HG02852 (cell line): ENCODE results near the gene LATS2.

Source experiments
- ATAC-seq: cut with Tn5 transposase; IDR thresholded peaks from one replicate; pipeline ENCODE4 v1.9.1; 2021; ENCODE audit warnings: mild to moderate bottlenecking, moderate library complexity; ENCODE audit not compliant: unreplicated experiment

Gene LATS2

DNA sequence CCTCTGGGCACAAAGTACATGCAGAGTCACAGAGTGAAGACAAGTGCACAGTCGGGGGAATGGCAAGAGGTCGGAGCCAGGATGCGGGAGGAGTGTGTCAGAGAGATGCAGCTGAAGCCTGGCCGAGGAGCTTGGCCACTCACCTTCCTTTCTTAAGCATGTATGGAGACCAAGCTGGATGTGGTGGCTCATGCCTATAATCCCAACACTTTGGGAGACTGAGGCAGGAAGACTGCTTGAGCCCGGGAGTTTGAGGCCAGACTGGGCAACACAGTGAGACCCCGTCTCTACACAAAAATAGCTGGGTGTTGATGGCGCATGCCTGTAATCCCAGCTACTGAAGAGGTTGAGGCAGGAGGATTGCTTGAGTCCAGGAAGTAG is 67.0 kb downstream of the LATS2 start:
- no peak for ATAC-seq

DNA sequence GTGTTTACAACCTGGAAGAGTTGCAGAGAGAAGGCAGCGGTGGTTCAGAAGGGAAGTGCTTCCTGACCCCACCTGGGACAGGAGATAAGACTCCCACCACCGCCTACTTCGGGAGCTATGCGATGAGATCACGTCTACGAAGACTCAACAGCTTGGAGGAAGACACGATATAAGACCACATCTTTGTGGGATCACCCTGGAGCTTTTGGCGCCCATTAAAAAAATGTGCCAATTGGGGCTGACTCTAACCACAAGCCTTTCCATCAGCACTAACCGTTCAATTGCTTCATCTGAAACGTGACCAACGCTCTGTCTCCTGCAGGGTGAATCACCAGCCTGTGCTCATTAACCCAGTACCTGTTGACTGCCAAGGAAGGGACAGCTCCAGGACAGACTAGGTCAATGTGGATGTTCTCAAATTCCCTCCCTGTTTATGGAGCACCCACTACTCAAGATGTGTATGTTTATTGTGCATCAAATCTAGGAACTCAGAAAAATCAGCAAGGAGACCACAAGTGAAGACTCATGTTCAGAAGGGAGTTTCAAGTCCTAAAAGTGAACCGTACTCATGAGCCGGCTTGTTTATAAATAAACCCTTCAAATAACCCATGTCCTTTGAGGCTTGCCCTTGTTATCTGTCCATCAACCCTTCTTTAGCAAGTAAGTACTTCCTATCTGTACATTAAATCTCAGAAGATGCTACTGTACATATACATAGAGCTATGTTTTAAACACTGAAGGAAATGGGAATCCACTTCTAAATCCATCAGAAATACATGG is 67.5 kb downstream of the LATS2 start:
- no peak for ATAC-seq

DNA sequence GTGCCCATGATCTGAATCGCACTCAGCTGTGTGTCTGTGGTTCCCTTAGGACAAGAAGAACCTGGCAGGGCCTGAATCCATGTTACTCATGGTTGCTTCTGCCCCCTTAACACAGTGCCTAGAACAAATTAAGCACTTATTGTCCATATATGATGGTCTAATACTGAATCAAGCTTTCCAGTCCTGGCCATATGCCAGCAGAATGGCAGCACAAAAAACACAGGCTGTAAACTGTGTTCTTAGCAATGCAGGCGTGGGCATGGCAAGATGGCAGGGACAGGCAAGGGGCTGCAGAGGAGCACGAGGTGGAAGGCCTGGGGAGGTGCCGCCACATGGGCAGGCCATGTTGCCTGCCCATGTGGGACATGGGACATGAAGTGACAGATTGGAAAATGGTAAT is 68.2 kb downstream of the LATS2 start:
- ATAC-seq, result no peak

DNA sequence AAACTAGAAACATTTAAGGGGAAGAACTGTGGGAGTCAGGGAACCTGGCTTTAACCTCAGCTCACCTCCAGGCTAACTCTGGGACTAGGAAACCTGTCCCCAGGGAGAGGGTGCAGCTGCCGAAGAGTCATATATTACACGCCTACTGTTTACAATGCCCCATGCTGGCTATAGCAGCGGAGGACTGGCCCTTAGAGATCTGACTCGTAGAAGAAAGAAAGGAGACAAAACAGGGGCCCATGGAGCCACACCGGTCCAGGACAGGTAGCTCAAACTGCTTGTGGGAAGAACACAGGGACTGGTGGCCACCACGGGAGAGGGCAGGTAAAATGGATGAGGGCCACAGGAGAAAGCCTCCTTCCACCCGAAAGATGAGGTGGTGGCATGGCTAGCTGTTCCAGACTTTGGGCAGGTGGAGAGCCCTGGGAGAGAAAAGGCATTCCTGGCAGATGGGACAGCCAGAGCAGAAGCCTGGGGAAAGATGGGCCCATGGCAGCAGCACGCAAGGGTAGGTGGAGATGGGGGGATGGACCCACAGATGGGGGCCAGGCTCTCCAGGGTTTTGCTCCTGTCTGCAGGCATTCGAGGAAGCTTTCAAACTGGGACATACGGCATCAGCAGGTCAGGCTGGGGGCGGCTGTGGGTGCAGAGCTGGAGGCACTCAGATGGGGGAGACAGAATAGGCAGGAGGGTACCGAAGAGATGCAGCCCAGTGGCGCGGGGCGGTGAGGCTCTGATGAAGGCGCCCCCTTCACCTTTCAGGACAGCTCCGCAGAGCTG is 69.5 kb downstream of the LATS2 start:
- ATAC-seq, result no peak

DNA sequence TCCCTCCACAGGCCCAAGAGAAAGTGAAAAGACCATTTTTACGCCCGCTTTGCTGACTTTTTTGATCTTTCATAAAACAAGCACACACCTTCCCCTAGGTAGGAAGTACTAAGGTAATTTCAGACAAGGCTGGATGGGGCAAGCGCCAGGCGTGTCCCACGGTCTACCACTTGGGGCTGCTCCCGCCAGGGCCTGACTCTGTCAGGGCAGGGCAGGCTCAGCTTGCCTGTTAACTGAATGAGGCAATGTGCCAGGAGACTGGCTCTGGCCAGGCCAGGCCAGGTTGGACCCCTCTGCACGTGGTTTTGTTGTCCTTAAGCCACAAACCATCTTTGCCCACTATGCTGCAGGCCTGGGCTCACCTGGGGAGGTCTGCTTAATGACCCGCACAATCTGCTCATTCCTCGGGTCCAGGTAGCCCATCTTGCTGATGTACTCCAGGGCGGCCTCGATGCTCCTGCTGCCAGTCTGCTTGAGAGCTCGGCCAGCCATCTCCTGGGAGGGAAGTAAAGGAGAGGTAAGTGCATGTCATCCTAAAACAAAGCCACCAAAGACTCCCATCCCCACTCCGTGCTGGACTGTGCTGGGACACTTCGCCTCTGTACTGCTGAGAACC is 70.4 kb downstream of the LATS2 start:
- ATAC-seq, result no peak

DNA sequence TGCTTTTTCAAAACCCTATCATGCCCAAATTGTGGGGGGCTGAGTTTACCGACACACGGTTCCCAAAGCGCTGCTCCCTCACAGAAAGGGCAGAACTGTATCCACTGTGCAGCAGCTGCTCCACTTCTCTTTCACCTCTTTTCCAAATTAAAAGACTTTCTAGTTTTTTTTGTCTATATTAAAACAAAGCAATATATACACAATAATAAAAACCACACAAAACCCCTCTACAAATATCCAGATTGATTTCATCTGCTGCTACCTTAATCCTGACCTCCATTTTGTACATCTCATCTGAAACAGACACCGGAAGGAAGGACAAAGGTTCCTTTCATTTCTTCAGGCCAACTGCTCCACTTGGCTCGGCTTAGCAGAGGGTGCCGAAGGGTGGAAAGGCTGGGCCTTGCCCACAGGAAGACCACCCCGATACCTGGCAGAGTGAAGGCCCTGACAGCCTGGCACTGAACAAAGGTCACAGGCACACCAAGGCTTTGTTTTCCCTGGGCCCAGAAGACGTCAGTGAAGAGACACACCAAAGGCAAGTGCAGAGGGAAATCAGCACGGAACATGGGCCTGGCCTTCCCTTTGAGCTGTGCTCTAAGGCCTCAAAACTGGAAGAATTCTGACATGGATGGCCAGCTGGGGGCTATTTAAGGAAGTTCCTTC is 71.6 kb downstream of the LATS2 start:
- no peak for ATAC-seq

DNA sequence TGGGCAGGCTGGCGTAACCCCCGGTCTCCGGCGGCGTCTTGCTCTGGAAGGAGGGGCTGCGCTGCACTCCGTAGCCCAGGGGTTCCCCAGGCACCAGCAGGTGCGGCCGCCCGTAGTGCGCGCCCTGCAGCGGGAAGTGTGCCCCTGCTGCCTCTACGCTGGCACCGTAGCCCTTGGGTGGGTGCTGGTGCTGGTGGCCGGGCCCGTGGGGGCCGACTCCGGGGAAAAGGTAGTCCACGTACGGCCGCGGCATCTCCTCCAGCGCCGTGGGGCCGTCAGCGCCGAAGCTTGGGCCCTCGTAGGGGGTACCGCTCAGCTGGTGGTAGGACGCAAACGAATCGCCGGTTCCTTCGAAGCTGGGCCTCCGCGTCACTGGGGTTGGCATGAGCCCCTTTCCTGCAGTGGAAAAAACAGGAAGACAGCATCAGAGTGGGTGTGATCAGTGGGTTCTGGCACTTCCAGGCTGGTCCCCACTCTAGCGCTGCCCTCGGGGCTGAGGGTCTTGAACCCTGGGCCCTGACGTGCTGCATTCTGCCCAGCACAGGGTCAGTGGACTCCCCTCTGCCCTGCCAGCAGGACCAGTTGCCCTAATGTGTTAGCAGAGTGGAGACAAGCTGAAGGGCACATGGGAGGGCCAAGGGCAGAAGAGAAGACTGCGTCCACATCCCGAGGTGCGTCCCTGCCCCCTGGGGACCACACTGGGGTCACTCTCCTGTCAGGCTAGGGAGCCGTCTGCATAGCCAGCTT is 72.3 kb downstream of the LATS2 start:
- ATAC-seq, result no peak

DNA sequence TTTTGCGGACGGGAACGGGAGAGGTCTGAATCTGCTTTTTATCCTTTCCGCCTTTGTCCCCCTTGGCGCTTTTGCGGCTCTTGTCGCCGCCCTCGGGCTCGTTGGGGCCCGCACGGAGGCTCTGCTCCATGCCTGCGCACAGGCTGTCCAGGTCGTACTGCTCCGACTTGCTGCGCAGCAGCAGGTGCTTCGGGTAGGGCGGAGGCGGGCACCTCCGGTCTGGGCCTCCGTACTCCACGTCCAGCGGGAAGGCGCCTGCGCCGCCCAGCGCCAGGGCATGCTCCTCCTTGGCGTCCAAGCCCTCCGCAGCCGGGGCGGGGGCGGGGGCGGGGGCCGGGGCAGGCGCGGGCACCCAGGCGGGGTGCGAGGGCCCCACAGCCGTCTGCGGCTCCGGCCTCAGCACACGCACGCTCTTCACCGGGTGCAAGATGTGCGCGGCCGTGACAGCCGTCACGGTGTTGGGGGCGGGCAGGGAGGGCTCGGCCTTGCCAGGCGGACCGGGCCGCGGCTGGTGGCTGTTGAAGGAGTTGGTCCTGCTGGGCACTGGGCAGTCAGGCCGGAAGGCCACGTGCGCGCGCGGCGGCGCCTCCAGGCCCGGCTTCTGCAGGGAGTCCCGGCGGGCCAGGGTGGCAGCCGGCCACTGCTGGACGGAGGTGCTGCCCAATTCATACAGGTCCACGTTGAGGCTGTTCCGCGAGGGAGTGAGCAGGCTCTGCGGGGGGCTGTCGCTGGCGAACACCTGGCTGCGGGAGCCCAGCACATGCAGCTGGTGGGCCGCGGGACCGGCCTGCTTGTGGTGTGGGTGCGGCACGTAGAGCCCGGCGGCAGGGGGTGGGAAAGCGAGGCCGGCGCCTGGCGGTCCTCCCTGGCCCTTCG is 73.1 kb downstream of the LATS2 start:
- ATAC-seq, result no peak

DNA sequence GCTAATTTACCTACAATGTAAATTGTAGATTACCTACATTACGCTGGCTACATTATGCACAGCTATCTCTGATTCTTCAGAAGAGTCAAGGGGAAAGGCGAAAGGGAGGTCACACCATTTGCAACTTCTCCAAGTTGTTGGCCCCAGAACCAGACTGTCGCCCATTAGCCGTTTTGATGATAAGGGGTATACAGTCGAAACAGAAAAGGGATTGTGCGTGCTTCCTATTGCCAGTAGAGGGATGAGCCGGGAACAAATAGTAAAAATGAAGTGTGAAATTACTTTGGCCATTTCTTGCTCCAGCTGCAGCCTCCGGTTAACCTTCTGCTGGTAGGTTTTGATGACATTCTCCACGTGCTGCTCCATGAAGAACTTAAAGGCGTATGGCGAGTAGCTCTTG is 73.8 kb downstream of the LATS2 start:
- no peak for ATAC-seq

DNA sequence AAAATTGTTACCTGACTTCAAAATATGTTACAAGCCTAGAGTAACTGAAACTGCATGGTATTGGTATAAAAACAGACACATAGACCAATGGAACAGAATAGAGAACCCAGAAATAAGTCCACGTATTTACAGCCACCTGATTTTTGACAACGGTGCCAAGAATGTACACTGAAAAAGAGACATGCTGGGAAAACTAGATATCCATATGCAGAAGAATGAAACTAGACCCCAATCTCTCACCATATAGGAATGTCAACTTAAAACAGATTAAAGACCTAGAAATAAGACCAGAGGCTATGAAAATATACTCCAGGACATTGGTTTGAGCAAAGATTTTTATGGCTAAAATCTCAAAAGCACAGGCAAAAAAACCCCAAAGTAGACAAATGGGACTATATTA is 76.5 kb downstream of the LATS2 start:
- no peak for ATAC-seq

DNA sequence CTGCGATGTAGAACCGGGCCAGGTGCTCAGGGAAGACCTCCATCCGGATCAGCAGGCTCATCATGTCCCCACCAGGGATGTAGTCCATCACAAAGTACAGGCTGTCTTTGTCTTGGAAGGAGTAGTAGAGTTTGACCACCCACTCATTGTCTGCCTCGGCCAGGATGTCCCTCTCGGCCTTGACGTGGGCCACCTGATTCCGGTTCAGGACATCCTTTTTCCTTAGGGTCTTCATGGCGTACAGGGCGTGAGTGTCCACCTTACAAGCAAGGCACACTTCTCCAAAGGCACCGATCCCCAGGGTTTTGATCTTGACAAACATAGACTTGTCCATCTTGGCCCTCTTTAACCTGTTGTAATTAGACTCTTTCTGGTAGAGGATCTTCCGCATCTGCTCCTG is 78.0 kb downstream of the LATS2 start:
- no peak for ATAC-seq

DNA sequence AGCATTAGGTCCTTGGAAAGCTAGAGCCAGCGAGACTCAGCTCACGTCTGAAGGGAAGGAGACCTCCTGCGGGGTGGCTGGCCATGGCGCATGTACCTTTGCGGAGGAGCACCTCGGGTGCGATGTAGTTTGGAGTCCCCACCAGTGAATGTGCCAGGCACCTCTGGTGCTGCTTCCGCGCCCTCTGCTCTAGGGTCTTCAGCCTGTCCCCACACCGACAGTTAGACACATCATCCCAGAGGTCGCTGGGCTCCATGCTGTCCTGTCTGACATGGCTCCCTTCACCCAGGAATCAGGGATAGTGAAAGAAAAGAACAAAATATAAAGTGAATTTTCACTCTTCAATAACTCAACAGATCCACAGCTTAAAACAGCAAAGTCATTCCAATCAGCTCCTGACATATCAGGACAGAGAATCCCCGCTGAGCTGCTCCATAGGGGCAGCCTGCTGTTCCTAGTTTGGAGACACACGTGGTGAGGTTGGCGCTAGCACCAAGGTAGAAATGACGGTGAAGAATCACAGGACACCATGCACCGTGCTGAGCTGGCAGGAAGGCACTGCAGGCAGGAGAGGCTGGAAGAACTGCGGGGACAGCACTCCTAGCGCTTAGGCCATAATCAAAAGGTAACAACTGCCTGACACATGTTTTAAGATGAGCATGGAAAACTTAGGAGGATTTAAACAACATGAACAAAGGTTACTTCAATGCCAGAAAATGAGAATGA is 79.9 kb downstream of the LATS2 start:
- ATAC-seq, result no peak

DNA sequence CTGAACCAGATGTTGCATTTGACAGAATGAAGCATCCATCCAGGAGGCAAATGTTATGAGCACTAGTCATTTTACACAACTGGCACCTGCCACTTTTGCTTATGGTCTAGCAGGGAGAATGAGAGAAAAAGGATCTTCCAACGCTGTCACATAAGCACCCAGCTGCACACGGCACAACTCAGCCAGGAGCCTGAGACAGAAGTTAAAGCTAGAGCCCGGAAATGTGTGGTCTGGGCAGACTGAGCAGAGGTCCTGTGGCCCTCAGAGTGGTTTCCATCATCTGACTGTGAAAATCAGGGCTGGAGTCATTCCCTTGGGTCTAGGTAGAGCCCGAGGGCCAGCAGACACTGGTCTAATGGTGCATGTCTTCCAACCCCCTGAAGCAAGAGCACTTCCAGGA is 80.5 kb downstream of the LATS2 start:
- ATAC-seq, result no peak

DNA sequence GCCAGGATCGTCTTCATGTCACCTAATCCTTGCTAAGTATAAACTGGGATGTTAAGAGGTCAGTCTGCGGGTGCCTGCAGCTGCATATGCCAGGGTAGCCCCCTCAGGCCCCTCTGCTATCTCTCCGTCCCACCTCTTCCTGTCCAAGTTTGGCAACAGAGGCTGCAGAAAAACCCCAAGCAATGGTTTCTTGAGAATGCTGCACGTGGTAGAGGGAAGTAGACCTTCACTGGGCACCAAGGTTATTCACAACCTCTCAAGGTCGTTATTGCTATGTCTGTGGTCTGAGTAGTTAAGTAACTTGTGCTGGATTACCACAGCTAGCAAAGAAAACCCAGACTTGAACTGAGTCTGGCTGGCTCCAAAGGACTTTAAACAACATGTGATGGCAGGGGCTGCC is 81.0 kb downstream of the LATS2 start:
- no peak for ATAC-seq

DNA sequence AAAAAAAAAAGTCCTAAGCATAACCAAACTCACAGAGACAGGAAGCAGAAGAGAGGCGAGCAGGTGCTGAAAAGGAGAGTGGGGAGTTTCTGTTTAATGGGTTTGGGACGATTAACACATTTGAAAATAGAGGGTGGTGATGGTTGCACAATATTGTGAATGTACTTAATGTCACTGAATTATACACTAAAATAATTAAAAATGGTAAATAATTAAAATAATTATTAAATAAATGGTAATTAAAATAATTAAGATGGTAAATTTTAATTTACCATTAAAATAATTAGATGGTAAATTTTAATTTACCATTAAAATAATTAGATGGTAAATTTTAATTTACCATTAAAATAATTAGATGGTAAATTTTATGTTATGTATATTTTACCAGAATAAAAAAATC is 84.0 kb downstream of the LATS2 start:
- no peak for ATAC-seq

DNA sequence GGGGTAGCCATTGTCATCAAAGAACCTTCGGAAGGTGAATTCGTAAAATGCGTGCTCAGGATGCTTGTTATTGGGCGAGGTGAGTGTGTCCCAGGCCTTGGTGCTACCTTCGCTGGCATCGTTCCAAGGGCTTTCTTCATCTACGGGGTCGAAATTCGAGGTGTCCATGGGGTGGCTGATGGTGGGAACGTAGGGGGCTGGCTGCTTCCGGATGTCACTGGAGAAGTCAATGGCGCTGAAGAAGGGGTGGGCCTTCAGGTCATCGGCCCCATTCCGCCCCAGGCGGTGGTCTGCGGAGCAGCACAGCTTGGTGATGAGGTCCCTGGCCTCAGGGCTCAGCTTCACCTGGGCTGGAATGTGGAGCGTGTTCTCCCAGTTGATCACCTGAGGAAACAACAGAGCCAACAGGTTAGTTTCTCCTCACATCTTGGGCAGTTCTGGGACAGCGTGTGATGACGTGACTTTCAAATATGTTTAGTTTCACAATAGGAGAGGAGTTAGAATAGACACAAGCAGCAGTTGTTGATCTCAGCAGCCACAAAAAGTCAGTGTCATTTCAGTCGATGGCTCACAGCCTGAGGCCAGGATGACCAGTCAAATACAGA is 86.3 kb downstream of the LATS2 start:
- ATAC-seq, result no peak

DNA sequence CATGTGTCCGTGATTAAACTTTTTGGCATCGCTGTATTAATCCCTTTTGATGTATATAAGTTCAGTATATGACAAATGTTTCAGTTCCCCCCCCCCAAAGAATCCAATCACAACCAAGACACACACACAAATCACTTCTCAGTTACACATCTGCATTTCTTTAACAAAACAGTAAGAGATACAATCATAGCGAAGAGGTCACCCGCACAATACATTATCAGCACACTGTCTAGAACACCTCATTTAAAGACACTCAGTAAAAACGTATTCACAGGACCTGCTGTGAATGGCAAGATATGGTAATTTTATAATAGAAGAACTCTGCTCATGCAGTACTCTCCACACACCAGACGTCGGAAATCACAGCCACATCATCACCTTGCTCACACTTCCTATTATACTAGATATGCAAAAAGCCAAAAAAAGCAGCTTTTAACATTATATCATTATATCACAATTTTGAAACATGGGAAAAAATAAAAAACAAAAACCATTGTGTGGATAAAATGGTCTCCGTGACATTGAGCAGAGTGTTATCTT is 87.4 kb downstream of the LATS2 start:
- ATAC-seq, result no peak

DNA sequence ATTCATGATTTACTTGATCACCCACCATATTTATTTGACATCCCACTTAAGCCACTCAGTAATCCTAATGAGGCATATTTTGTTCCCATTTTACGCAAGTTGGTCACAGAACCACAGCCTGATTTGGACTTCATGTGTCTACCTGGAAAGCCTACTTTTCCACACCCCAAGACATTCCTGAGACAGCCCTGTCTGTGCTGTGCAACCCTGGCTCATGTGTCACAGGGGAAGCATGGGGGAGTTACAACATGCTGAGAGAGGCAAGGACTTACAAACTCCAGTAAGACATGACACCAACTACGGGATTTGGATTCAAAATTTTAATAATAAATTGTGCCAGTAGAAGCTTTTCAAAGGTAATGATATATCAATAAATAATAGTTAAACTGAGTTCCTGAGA is 88.7 kb downstream of the LATS2 start:
- no peak for ATAC-seq

DNA sequence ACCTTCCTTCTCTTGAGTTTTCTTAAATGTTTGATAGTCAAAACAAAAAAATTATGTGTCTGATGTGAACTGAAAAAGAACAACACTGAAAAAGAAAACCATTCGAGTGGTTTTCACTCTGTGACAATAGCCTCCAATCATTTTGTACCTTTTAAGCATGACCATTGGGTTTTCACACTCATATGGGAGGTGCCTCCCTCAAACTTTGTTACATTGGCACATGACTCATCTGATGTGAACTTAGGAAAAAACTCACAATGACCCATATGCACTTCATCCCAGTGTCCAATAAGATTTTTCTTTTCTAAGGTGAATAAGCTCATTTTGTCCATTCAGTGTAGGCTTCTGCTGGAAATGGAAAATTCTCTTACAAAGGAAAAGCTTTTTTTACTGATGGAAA is 92.2 kb downstream of the LATS2 start:
- no peak for ATAC-seq
